GM10248 (cell line): ENCODE data around the gene ARHGAP22.

Source experiments
- CTCF ChIA-PET: fragments of 300-600 bp; sonication (Branson Sonifier 250); formaldehyde crosslinking; extraction: SDS; loops from one replicate; lab custom pipeline; 2021; ENCODE audit warnings: antibody characterized with exemption; lab: Yijun Ruan, JAX
- POLR2A ChIA-PET: fragments of 350-650 bp; sonication (Branson Sonifier 250); formaldehyde crosslinking; extraction: SDS; loops from one replicate; lab custom pipeline; 2020; ENCODE audit warnings: antibody characterized with exemption; lab: Yijun Ruan, JAX
- DNase-seq: peaks from one replicate; pipeline ENCODE4 v3.0.0; 2012; ENCODE audit errors: extremely low spot score
- TF ChIP-seq, protein P1 (sequence below): IDR thresholded peaks from 2 replicates; pipeline ENCODE4 v1.5.1; 2012; ENCODE audit warnings: mild to moderate bottlenecking, low read depth; ENCODE audit errors: extremely low read depth, missing control alignments, control extremely low read depth

ARHGAP22 gene

GRCh38 chr10:48468866-48469511 lies 135.9 kb downstream of the ARHGAP22 start:
- no peak for DNase-seq
- TF ChIP-seq, protein P1, sequence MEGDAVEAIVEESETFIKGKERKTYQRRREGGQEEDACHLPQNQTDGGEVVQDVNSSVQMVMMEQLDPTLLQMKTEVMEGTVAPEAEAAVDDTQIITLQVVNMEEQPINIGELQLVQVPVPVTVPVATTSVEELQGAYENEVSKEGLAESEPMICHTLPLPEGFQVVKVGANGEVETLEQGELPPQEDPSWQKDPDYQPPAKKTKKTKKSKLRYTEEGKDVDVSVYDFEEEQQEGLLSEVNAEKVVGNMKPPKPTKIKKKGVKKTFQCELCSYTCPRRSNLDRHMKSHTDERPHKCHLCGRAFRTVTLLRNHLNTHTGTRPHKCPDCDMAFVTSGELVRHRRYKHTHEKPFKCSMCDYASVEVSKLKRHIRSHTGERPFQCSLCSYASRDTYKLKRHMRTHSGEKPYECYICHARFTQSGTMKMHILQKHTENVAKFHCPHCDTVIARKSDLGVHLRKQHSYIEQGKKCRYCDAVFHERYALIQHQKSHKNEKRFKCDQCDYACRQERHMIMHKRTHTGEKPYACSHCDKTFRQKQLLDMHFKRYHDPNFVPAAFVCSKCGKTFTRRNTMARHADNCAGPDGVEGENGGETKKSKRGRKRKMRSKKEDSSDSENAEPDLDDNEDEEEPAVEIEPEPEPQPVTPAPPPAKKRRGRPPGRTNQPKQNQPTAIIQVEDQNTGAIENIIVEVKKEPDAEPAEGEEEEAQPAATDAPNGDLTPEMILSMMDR: no peak
- POLR2A ChIA-PET: no interaction called here
- CTCF ChIA-PET: interaction anchor here (1.0 to 2.1 kb wide), 5 partner anchors 9 to 40 kb away, joined by 3 to 4 read pairs (median 4); no protein-coding TSS in a partner anchor

- no peak for DNase-seq
Observed at GRCh38 chr10:48468130-48468790, 136.6 kb downstream of the ARHGAP22 start.

DNA sequence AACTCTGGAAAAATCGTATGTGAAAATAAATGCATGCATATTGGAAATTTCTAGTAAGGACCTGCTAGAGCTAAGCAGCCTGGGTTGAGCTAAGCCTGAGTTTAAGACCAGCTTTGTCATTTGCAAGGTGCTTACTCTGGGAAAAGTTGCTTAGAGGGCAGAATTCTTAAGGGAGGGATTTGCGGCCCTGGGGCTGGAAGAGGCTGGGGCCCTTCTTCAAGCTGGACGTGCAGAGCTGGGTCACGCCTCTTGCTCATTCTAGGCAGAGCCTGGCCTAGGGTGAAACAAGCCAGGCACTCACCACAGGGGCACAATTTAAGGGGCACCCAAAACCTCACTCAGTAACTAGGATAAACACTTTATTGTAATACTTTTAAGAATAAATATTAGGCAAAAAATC lies 137.2 kb downstream of the ARHGAP22 start:
- no peak for DNase-seq
- TF ChIP-seq, protein P1: no peak
- CTCF ChIA-PET: interaction anchor here (1.3 kb wide), 1 partner anchor 20 kb away, joined by 4 read pairs; no protein-coding TSS in a partner anchor
- POLR2A ChIA-PET: interaction anchor here (0.6 kb wide), 1 partner anchor 166 kb away, joined by 6 read pairs; no protein-coding TSS in a partner anchor

More at GRCh38 chr10:48468130-48468790, 136.6 kb downstream of the ARHGAP22 start:
- ChIA-PET CTCF (interaction anchor here (1.0 to 2.1 kb wide), 5 partner anchors 9 to 41 kb away, joined by 3 to 4 read pairs (median 4); no protein-coding TSS in a partner anchor), POLR2A (no interaction called here)
- TF ChIP-seq, protein P1: no peak

- CTCF ChIA-PET: no interaction called here
- TF ChIP-seq, protein P1: no peak
- no peak for DNase-seq
- POLR2A ChIA-PET: no interaction called here
Observed at GRCh38 chr10:48466611-48467240, 138.1 kb downstream of the ARHGAP22 start.

DNA sequence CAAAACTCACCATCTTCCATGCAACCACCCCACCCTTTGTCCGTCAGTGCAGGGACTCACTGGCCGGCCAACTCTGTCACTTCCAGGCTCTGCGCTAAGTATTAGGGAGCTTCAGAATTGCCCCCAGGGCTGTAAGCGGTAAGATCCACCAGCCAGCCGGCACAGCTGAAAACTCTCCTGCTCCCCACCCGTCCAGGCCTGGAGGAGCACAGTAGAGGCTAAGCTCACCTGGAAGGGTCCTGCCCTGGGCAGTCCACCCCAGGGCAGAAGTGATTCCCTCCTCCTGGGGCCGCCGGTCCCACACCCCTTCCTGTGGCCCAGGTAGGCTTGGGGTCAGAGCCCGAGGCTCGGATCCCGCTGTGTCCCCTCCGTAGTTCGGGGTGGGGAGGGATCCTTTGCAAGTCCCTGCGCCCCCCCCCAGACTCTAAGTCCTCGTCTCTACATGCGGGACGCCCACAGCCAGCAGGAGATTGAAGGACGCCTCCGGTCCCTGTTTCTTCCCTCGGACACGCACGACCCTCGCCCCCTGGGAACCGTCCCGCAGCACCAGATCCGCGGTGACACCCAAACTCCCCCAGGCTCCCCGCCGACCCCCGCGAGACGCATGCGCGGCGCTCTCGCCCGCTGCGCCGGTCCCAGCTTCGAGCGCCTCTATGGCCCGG lies 138.9 kb downstream of the ARHGAP22 start:
- TF ChIP-seq, protein P1: no peak
- ChIA-PET CTCF (interaction anchor here (1.6 kb wide), 1 partner anchor 191 kb away, joined by 3 read pairs; no protein-coding TSS in a partner anchor), POLR2A (no interaction called here)
- DNase-seq: no peak
